Myocyte (in vitro differentiated cells): ENCODE measurements around the gene JPT2. TPM values are rescaled to one million over a fixed set of nuclear protein-coding genes. Genes with fewer than 3 reads are reported as not detected.

ENCODE experiments used
- DNase-seq: peaks from one replicate; pipeline ENCODE4 v3.0.0-alpha.2; 2012; ENCODE audit warnings: low read depth
- polyA plus RNA-seq: library from polyadenylated mRNA; unstranded; fragments of >200 nt; gene quantifications from one replicate; pipeline ENCODE4 v1.2.1, GENCODE V29; 2012; ENCODE audit warnings: missing spikeins
- total RNA-seq: library from RNA; depleted of rRNA; stranded (reverse); fragments of >200 nt; gene quantifications from 2 replicates; pipeline ENCODE4 v1.2.3, GENCODE V29; 2014

The JPT2 gene
- total RNA-seq = 20.1 and 24.7 TPM in 2 replicates
- polyA plus RNA-seq = 26.3 TPM

- peak; percentile 96 for DNase-seq
These were observed at the start of gene JPT2 for GRCh38 chr16:1677942-1678499. Gene JPT2 (plus strand): TSS chr16:1678279. CDS start chr16:1678313, 34 bp downstream.

GRCh38 chr16:1630450-1631213 lies 47.4 kb upstream of the JPT2 start:
- DNase-seq = no peak

- DNase-seq = no peak
These were observed 46.8 kb upstream of the JPT2 start for GRCh38 chr16:1631230-1631629.

- no peak for DNase-seq
These were observed 46.0 kb upstream of the JPT2 start for GRCh38 chr16:1631931-1632637.

- no peak for DNase-seq
These were observed 45.5 kb upstream of the JPT2 start for GRCh38 chr16:1632638-1632970.

- DNase-seq = no peak
These were observed 44.8 kb upstream of the JPT2 start for GRCh38 chr16:1633310-1633709.

GRCh38 chr16:1634541-1634940 lies 43.5 kb upstream of the JPT2 start:
- no peak for DNase-seq

GRCh38 chr16:1635070-1635469 lies 43.0 kb upstream of the JPT2 start:
- DNase-seq = no peak

- no peak for DNase-seq
These were observed 40.6 kb upstream of the JPT2 start for GRCh38 chr16:1637526-1637925.

GRCh38 chr16:1638757-1639156 lies 39.3 kb upstream of the JPT2 start:
- DNase-seq = no peak

- DNase-seq = no peak
These were observed 38.8 kb upstream of the JPT2 start for GRCh38 chr16:1639282-1639681.

- DNase-seq = no peak
These were observed 38.2 kb upstream of the JPT2 start for GRCh38 chr16:1639860-1640259.

GRCh38 chr16:1640261-1640941 lies 37.7 kb upstream of the JPT2 start:
- no peak for DNase-seq

- DNase-seq = no peak
These were observed 36.8 kb upstream of the JPT2 start for GRCh38 chr16:1641261-1641660.

GRCh38 chr16:1642148-1642547 lies 35.9 kb upstream of the JPT2 start:
- peak; percentile 94 for DNase-seq

GRCh38 chr16:1642753-1643152 lies 35.3 kb upstream of the JPT2 start:
- DNase-seq = no peak

GRCh38 chr16:1643521-1643920 lies 34.6 kb upstream of the JPT2 start:
- peak; percentile 18 for DNase-seq

GRCh38 chr16:1645914-1646525 lies 32.1 kb upstream of the JPT2 start:
- peak; percentile 33 for DNase-seq

- DNase-seq = no peak
These were observed 30.2 kb upstream of the JPT2 start for GRCh38 chr16:1647856-1648255.

GRCh38 chr16:1650131-1650530 lies 27.9 kb upstream of the JPT2 start:
- DNase-seq = no peak
